Measurements from ENCODE around the gene CPNE5.
"Not testable (repeated sequence)": the region's sequence is repeated elsewhere in the genome, so short reads cannot be mapped to it uniquely, and the experiment has no call there.

Gene CPNE5

DNA sequence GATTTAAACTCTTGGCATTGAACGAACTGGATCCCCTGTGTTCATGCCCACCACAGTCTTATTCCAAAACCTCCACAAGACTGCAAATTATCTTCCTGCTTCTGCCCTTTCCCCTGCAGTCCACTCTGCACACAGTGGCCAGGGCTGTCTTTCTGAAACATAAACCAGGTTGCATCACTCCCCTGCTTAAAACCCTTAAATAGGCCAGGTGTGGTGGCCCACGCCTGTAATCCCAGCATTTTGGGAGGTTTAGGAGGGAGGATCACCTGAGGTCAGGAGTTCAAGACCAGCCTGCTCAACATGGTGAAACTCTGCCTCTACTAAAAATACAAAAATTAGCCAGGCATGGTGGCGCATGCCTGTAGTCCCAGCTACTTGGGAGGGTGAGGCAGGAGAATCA, 26.2 kb downstream of the CPNE5 start:
- DNase-seq = not testable (repeated sequence)

- no peak for DNase-seq
Observed at GRCh38 chr6:36809941-36810803, 29.1 kb downstream of the CPNE5 start.

GRCh38 chr6:36809156-36809555, 30.1 kb downstream of the CPNE5 start:
- no peak for DNase-seq

DNA sequence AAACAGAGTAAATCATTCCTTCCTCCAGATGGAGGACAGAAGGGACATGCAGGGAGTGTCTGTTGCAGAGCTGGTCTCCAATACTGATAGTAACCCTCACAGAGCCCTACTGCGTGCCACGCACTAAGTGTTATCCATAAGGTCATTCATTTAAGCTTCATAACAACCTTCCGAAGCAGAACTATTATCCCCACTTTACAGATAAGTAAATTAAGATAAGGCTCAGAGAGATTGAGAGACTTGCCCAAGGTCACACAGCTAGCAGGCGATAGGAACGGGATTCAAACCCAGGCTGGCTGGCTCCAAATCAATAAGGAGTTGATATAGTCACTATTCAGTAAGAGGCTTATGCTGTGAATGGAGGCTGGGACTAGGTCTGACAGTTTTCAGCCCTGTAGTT, 30.6 kb downstream of the CPNE5 start:
- DNase-seq = no peak

DNA sequence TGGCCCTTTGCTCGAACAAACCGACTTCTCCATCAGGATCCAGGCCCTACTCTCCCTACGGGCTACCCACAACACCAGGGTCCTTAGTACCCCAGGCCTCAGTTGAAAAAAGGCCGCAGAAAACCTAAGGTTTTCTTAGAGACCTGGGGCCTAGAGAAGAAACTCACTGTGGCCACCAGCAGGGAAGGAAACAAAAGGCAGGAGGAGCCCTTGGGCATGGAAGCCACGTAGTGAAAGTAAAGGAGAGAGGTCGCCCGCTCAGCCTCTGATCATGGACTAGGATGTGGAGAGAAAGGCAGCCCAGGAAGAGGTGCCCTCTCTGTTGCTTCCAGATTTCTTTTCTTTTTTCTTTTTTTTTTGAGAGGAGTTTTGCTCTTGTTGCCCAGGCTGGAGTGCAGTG, 31.5 kb downstream of the CPNE5 start:
- no peak for DNase-seq

- DNase-seq = no peak
Observed at GRCh38 chr6:36807143-36807542, 32.1 kb downstream of the CPNE5 start.

DNA sequence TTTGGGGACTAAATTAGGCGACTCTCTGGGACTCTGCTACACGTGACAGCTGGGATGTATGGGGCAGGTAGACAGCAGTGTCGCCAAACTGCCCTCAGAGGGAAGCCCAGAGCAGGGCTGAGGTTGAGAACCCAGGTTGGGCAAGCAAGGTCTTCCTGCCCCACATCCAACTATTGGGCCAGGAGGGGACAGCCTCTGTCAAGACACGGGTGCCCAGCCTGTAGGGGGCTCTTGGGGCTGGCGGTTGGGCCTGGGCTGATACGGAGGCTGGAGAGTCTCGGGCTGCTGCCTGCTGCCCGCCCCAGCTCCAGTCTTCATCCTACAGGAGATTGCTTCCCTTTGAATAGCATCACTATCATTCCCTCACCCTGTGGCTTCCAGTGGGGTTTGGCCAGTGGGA, 33.3 kb downstream of the CPNE5 start:
- no peak for DNase-seq

DNA sequence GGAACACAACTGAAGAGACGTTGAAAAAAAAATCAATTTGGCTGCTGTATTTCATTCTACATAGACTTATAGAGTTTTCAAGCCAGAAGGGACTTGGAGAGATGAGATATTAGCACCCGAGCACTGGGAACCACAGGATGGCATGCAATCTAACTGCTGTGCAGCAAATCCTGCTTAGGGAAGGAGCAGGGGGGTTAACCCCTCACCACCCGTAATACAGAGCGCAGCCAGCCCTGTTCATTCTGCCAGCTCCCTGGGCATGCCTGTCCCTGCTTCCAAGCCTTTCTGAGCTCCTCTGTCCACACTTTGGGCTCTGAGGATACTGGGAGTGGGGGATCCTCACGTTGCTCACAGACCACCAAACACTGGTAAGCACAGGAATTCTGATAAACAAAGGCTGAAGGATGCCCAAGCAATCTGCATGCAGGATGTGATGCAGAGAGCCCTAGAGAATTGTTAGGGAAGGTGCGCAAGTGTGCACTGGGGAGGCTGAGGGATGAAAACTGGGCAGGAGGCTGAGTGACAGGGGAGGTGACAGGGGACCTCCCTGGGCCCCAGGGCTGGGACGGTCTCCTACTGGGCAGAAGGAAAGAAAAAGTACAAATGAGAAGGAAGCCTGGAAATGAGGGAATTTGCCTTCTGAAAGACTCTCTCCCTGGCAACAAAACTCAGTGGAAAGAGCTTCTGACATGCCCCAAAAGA, 34.0 kb downstream of the CPNE5 start:
- no peak for DNase-seq

DNA sequence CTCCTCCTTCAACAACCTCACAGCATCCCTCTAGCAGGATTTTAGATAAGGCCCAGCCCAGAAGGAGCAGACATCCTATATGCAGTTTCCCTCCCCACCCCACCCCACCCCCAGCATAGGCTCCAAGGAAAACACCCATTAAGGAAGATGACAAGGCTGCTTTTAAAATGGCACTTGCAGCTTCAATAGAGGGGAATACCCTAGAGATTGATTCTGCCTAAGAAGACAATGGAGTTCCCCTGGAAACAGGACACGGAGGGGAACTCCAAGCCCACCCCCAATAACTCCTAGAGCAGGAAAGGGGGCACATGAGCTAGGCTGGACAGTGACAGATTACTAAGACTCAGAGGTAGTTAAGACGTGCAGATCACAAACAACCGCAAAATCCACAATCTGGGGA, 34.7 kb downstream of the CPNE5 start:
- DNase-seq = no peak

GRCh38 chr6:36803908-36804307, 35.3 kb downstream of the CPNE5 start:
- DNase-seq = no peak

DNA sequence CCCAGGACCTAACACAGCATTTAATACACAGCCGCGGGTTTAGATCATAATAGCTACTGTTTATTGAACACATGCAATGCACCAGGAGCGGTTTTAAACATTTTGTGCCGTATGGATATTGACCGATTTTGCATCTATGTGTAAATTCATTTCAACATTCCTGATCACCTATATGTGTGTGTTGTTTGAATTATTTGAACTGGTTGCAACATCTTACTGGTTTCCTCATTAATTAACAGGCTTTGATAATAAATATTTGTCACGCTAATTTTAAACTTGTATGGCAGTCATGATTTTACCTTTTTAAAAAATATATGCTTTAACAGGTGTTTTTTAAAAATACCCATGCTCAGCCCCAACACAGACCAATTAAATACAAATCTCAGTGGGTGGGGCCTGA, 35.8 kb downstream of the CPNE5 start:
- no peak for DNase-seq

DNA sequence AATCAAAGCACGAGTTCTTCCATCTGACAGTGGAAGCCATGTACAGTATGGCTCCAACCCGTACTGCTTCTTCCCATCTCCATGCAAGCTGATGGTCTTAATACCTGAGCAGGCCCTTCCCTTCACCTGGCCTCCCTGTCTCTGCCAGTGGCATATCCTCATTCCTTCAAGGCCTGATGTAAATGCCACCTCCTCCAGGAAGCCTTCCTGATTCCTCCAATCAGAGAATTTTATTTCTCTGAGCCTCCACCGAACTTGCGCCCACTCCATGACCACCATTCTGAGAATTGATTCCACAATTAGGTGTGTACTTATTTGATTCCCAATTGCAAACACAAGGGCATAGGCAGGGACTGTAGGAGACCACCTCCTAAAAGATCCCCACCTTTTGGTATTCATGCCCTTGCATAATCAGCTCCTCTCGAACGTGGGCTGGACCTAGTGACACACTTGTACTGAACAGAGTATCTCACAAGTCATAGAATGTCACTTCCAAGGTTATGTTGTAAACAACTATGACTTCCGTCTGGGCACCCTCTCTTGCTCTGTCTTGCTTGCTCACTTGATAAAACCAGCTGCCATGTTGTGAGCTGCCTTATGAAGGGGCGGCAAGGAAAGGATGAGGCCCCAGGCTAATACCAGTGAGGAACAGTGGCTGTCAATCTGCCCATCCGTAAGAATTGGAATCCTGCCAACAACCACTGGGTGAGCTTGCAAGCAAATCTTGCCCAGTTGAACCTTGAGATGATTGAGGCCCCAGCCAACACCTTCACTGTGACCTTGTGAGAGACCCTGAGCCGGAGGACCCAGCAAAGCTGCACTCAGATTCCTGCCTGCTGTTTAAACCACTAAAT, 38.8 kb downstream of the CPNE5 start:
- DNase-seq = no peak

DNA sequence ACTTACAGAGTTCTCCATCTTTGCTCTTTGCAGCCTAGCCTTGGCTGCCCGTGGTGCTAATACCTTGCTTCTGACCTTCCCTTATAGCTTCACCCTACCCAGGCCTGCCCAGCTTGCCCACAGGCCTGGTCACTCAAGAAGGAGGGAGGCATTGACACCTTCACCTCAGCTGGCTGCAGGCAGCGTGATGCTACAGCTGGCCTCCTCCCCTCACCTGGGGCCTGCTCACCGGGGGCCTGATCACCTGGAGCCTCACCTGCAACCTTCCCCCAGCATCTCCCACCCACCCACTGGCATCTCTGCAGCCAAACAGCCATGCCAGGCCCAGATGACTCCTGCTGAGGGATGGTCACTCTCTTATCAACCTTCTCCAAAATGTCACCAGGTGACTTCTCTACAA, 40.4 kb downstream of the CPNE5 start:
- no peak for DNase-seq

DNA sequence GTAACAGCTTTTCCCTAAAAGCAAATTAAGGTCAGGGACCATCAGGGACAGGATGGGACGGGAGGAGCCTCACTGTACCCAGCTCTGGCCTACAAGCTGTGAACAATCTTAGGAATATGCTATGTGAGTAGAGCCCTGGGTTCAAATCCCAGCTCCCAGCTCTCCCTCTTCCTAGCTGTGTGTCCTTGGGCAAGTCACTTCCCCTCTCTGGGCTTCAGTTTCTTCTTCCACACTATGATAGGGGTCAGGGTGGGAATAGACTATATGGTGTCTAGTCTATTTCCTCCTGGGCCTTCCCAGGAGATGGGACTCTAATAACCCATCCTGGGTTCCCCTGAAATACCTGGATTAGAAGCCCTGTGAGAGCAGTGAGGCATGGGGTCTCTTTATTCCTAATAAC, 41.6 kb downstream of the CPNE5 start:
- no peak for DNase-seq

DNA sequence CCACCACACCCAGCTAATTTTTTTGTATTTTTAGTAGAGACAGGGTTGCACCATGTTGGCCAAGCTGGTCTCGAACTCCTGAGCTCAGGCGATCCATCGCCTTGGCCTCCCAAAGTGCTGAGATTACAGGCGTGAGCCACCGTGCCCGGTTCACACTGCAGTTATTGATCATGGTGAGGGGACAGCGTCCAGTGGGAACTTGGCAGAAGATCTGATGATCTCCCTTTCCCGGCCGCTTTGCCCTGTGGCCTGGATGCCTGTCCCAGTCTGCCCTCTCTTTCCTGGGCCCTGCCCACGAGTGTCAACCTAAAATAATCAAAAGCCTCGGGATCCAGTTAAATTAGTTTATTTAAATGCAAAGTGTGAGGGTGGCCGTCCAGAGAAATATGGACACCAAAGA, 42.2 kb downstream of the CPNE5 start:
- DNase-seq = no peak

DNA sequence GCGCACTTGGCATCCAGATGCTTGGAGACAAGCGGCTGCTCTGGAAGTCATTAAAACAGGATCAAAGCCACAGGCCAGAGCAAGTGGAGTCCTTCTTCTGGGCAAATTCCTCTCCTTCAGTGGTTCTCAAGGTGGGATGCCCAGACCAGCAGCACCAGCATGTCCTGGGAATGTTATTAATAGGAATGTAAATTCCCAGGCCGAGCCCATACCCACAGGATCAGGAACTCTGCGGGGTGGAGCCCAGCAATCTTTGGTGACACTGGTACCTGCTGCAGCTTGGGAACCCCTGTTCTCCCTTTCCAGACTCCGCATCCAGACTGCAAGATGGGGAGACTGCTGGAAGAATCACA, 44.6 kb downstream of the CPNE5 start:
- DNase-seq = no peak

DNA sequence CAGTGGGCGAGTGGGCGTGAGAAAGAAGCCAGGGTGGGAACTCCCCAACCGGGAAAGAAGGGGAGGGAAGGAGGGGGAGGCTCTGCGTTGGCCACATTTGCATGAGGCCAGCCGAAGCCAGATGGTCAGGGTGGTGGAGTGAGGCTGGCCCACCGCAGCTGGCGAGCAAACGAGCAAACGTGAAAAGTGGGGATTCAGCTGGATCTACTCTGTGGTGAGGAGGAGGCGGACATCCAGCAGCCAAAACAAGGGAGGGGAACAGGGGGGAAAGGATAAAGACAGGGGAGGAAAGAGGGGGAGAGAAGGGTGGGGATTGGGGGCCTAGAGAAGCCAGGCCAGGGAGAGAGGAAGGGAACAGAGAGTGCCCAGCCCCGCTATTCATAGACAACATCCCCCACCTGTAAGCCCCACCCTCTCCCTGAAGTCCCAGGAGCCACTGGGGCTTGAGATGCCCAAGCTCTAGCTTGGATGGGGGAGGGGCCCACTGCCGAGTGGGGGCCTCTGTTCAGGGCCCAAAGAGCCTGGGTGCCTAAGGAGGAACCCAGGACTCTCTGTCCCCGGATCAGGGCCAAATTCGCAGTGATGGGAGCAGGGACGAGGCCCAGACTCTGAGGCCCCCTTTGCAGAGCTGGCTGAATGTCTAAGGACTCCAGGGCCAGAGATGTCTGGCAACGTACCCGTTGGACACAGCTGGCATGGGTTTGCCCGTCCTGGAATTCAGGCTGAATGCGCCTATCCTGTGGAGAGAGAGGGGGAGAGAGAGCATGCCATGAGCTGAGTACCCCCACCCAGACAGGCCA, 45.1 kb downstream of the CPNE5 start:
- DNase-seq = no peak

DNA sequence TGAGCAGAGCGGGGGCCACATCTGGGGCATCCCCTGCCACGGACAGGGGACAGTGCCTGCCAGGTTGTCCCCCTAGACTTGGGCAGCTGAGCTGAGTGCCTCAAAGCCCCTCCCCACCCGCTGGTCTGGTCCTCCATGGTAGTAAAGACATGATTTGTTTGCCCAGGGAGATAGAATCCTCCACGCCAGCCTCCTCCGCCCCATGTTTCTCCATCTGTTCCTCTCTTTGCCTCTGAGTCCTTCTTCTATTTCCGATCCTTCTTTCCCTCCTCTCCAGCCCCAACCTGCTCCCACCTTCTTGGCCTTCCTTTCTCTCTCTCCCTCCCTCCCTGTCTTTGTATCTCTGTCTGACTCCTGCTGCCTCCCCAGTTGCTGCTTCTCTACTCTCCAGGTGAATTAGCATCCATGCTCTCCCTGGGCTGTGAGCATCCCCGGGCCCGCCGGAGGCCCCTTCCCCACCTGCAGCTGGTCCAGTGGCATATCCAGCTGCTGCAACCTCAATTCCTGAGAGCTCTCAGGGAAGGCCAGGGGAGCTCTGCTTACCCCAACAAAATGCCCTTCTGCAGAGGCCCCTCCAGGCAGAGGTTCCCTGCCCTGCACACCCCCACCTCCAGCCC, 45.8 kb downstream of the CPNE5 start:
- no peak for DNase-seq

- no peak for DNase-seq
Observed at GRCh38 chr6:36791521-36792135, 47.6 kb downstream of the CPNE5 start.

GRCh38 chr6:36791085-36791484, 48.2 kb downstream of the CPNE5 start:
- no peak for DNase-seq

DNA sequence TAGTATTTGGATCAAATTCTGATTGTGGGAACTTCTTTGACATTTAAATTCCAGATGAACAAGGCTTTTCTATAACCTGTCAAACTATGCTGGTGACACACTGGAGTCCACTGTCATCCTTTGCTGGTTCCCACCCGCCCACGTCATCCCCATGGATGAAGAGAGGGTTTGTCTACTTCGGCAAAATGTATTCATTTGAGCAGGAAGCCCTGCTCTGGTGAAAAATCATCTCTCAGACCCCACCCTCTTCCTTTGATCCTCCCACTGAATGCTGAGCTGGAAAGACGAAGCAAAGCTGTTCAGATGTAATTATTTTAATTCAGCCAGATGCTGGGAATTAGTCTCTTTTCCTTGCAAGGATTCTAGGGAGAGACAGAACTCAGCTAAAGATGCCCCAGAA, 50.5 kb downstream of the CPNE5 start:
- DNase-seq = no peak

GRCh38 chr6:36788186-36788585, 51.1 kb downstream of the CPNE5 start:
- DNase-seq = no peak

All from CD4-positive, alpha-beta T cell treated with Interleukin-10 for 1 hour (primary cell).